DND-41 (cell line): ENCODE results near the gene LTBP2.

Source experiments
- ATAC-seq: fragments of 200-7000 bp; cut with Tn5 transposase; 3 replicates; pipeline ENCODE4 v1.9.1; 2021; ENCODE audit warnings: low read depth; ENCODE audit not compliant: insufficient read depth
- DNase-seq: peaks from one replicate; pipeline ENCODE4 v3.0.0-alpha.2; 2020
- H2AFZ ChIP-seq: 2 replicates; pipeline ENCODE4 v1.6.0; 2012; ENCODE audit warnings: low read depth, low read length
- H3K27ac ChIP-seq: 2 replicates; pipeline ENCODE4 v1.5.1; 2012; ENCODE audit warnings: low read length, inconsistent platforms
- H3K27me3 ChIP-seq: fragments of 200-600 bp; sonication (generic); 2 replicates; pipeline ENCODE4 v1.6.0; 2012; ENCODE audit warnings: low read length, mild to moderate bottlenecking, inconsistent platforms; ENCODE audit not compliant: insufficient read depth, poor library complexity
- H3K36me3 ChIP-seq: 2 replicates; pipeline ENCODE4 v1.5.1; 2012; ENCODE audit warnings: low read length, inconsistent platforms; ENCODE audit not compliant: insufficient read depth
- H3K4me1 ChIP-seq: 2 replicates; pipeline ENCODE4 v1.5.1; 2012; ENCODE audit warnings: mild to moderate bottlenecking, low read length; ENCODE audit not compliant: insufficient read depth
- H3K4me2 ChIP-seq: 2 replicates; pipeline ENCODE4 v1.6.0; 2012; ENCODE audit warnings: mild to moderate bottlenecking, moderate library complexity, low read length, inconsistent platforms; ENCODE audit not compliant: insufficient read depth
- H3K4me3 ChIP-seq, 2 experiments: fragments of 200-600 bp in 1 of 2; shearing (Covaris generic) in 1 of 2; 2 replicates each; pipeline ENCODE4 v1.5.1; 2012 to 2016; ENCODE audit warnings: inconsistent platforms in 2 of 2, low read length in 2 of 2, mild to moderate bottlenecking in 2 of 2, low read depth in 1 of 2, moderate library complexity in 1 of 2
- H3K79me2 ChIP-seq: 2 replicates; pipeline ENCODE4 v1.6.0; 2012; ENCODE audit warnings: low read length, inconsistent platforms; ENCODE audit not compliant: insufficient read depth
- H3K9ac ChIP-seq: 2 replicates; pipeline ENCODE4 v1.6.0; 2012; ENCODE audit warnings: low read depth, mild to moderate bottlenecking, inconsistent platforms, low read length, moderate library complexity
- H3K9me3 ChIP-seq: 2 replicates; pipeline ENCODE4 v1.5.1; 2012; ENCODE audit warnings: low read length, moderate library complexity, mild to moderate bottlenecking, inconsistent platforms; ENCODE audit not compliant: insufficient read depth, severe bottlenecking
- H4K20me1 ChIP-seq: 2 replicates; pipeline ENCODE4 v1.6.0; 2012; ENCODE audit warnings: low read length; ENCODE audit not compliant: insufficient read depth
- CTCF ChIP-seq: IDR thresholded peaks from 2 replicates; pipeline ENCODE4 v1.5.1; 2012; ENCODE audit warnings: borderline replicate concordance, low read length, moderate library complexity, mild to moderate bottlenecking; ENCODE audit not compliant: poor library complexity, severe bottlenecking; ENCODE audit errors: extremely low read depth
- EZH2 ChIP-seq: IDR thresholded peaks from 3 replicates; pipeline ENCODE4 v1.6.1; 2012; ENCODE audit warnings: borderline replicate concordance, low read depth, mild to moderate bottlenecking, moderate library complexity, low read length, inconsistent platforms; ENCODE audit not compliant: severe bottlenecking

Gene LTBP2

GRCh38 chr14:74606727-74607126 is 5.3 kb downstream of the LTBP2 start:
- Histone ChIP-seq H3K4me1 (no peaks in the 10 kb centered on the region), H3K4me3 (no peak overlapping the region), H4K20me1 (no peaks in the 10 kb centered on the region), H3K9ac (no peak overlapping the region), H3K9me3 (no peaks in the 10 kb centered on the region), H3K79me2 (no peaks in the 10 kb centered on the region), H2AFZ (no peak overlapping the region), H3K36me3 (no peaks in the 10 kb centered on the region), H3K4me2 (no peak overlapping the region), H3K27me3 (peaks cover 5% of the 10 kb centered on the region), H3K27ac (no peak overlapping the region)
- ATAC-seq (no peak), DNase-seq (no peak)
- TF ChIP-seq EZH2 (no peak), CTCF (no peak)

- no peak overlapping the region for H2AFZ ChIP-seq
- no peak for DNase-seq
- peaks cover 5% of the 10 kb centered on the region for H3K27me3 ChIP-seq
- no peaks in the 10 kb centered on the region for H3K79me2 ChIP-seq
- no peaks in the 10 kb centered on the region for H3K4me1 ChIP-seq
- H4K20me1 ChIP-seq, result no peaks in the 10 kb centered on the region
- H3K9ac ChIP-seq, result no peak overlapping the region
- TF ChIP-seq EZH2, result no peak
- TF ChIP-seq CTCF, result no peak
- no peaks in the 10 kb centered on the region for H3K36me3 ChIP-seq
- ATAC-seq, result no peak
- no peak overlapping the region for H3K27ac ChIP-seq
- no peak overlapping the region for H3K4me3 ChIP-seq
- H3K4me2 ChIP-seq, result no peak overlapping the region
- H3K9me3 ChIP-seq, result no peaks in the 10 kb centered on the region
These were observed 6.4 kb downstream of the LTBP2 start for GRCh38 chr14:74605531-74606223.

GRCh38 chr14:74604911-74605310 is 7.1 kb downstream of the LTBP2 start:
- Histone ChIP-seq H3K4me2 (no peak overlapping the region), H3K36me3 (no peaks in the 10 kb centered on the region), H3K4me3 (no peak overlapping the region), H3K27me3 (peaks cover 5% of the 10 kb centered on the region), H2AFZ (no peak overlapping the region), H4K20me1 (no peaks in the 10 kb centered on the region), H3K27ac (no peak overlapping the region), H3K4me1 (no peaks in the 10 kb centered on the region), H3K9me3 (no peaks in the 10 kb centered on the region), H3K79me2 (no peaks in the 10 kb centered on the region), H3K9ac (no peak overlapping the region)
- ATAC-seq, result no peak
- no peak for TF ChIP-seq EZH2
- no peak for TF ChIP-seq CTCF
- DNase-seq, result no peak
